ENCODE results near the gene EYA4.

The EYA4 gene

DNA sequence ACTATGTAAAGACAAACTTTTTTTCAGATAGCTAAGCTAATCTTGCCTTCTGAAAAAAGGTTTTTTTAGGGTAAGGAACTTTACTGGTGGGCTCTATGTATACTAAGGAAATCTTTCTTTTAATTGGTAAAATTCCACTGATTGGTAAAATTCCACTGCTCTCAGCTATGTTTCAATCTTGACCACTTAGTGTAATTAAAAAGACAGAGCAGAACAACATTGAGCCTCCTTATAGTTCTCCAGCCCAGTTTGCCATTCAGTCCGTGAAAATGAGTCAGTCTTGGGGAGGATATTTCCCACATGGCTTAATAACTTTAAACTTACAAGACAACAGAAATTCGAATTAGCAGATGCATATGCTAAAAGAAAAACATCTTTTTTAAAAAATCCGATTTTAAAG is 92.7 kb downstream of the EYA4 start:
- Histone ChIP-seq H3K4me1 (ENCODE audit: insufficient read depth, low read length) (no peaks in the 10 kb centered on the region), H3K36me3 (ENCODE audit: insufficient read depth, low read length) (no peaks in the 10 kb centered on the region), H3K9ac (ENCODE audit: low read depth, low read length) (no peak overlapping the region), H3K9me3 (ENCODE audit: control insufficient read depth, insufficient read depth, low read length) (no peaks in the 10 kb centered on the region)

GRCh38 chr6:133337308-133337707 is 96.2 kb downstream of the EYA4 start:
- Histone ChIP-seq H3K4me1 (ENCODE audit: insufficient read depth, low read length) (no peaks in the 10 kb centered on the region), H3K9ac (ENCODE audit: low read depth, low read length) (no peak overlapping the region), H3K9me3 (ENCODE audit: control insufficient read depth, insufficient read depth, low read length) (no peaks in the 10 kb centered on the region), H3K36me3 (ENCODE audit: insufficient read depth, low read length) (no peaks in the 10 kb centered on the region)

DNA sequence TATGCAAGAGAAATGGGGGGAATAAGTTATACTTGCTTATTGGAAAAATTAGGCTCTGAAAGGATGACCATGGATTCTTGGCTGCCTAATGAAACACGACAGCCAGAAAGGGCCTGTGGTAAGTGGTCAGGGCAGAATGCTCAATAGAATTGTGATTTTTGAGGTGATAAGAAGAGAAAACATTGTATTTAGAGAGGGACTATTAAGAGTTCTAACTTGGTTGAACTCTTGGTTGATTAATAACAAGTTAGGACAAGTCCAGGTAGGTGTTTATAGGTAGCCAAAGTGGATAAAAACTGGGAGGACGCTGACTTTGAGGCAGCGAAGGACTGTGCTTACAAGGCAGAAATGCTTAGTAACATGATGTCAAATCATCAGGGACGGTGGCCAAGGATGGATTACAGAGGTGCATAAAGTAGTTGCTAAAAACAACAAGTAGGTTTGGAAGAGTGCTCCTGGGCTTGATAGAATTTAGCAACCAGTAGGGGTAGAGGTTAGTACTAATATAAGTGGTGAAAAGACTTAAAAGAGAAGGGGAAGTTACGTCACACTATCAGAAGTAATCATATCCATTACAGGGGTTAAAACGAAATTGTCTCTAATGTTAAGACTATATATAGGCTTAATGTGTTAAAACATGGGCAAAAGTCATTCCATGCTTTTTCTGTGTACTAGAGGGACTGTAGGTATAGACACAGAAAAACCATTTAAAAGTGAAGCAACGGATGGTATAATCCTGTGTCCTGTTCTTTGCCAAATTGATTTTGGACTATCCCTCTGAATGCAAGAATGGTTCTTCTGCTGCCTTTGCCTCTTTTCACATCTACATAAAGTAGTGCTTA is 98.6 kb downstream of the EYA4 start:
- H3K4me1 ChIP-seq (ENCODE audit: insufficient read depth, low read length): no peaks in the 10 kb centered on the region
- H3K9me3 ChIP-seq (ENCODE audit: control insufficient read depth, insufficient read depth, low read length): no peaks in the 10 kb centered on the region
- no peaks in the 10 kb centered on the region for H3K36me3 ChIP-seq (ENCODE audit: insufficient read depth, low read length)
- H3K9ac ChIP-seq (ENCODE audit: low read depth, low read length): no peak overlapping the region

GRCh38 chr6:133340557-133340956 is 99.4 kb downstream of the EYA4 start:
- H3K9me3 ChIP-seq (ENCODE audit: control insufficient read depth, insufficient read depth, low read length): no peaks in the 10 kb centered on the region
- H3K4me1 ChIP-seq (ENCODE audit: insufficient read depth, low read length): no peaks in the 10 kb centered on the region
- no peaks in the 10 kb centered on the region for H3K36me3 ChIP-seq (ENCODE audit: insufficient read depth, low read length)
- no peak overlapping the region for H3K9ac ChIP-seq (ENCODE audit: low read depth, low read length)

- no peaks in the 10 kb centered on the region for H3K36me3 ChIP-seq (ENCODE audit: insufficient read depth, low read length)
- no peaks in the 10 kb centered on the region for H3K9me3 ChIP-seq (ENCODE audit: control insufficient read depth, insufficient read depth, low read length)
- H3K4me1 ChIP-seq (ENCODE audit: insufficient read depth, low read length): no peaks in the 10 kb centered on the region
Measured at GRCh38 chr6:133341607-133342158, 100.5 kb downstream of the EYA4 start.

GRCh38 chr6:133343220-133343619 is 102.1 kb downstream of the EYA4 start:
- Histone ChIP-seq H3K9me3 (ENCODE audit: control insufficient read depth, insufficient read depth, low read length) (no peaks in the 10 kb centered on the region), H3K9ac (ENCODE audit: low read depth, low read length) (no peak overlapping the region), H3K4me1 (ENCODE audit: insufficient read depth, low read length) (no peaks in the 10 kb centered on the region), H3K36me3 (ENCODE audit: insufficient read depth, low read length) (no peaks in the 10 kb centered on the region)

More at GRCh38 chr6:133341607-133342158, 100.5 kb downstream of the EYA4 start:
- H3K9ac ChIP-seq (ENCODE audit: low read depth, low read length): no peak overlapping the region

- no peaks in the 10 kb centered on the region for H3K36me3 ChIP-seq (ENCODE audit: insufficient read depth, low read length)
- H3K9ac ChIP-seq (ENCODE audit: low read depth, low read length): no peak overlapping the region
- H3K4me1 ChIP-seq (ENCODE audit: insufficient read depth, low read length): no peaks in the 10 kb centered on the region
- no peaks in the 10 kb centered on the region for H3K9me3 ChIP-seq (ENCODE audit: control insufficient read depth, insufficient read depth, low read length)
Measured at GRCh38 chr6:133348846-133349245, 107.7 kb downstream of the EYA4 start.

- Histone ChIP-seq H3K9me3 (ENCODE audit: control insufficient read depth, insufficient read depth, low read length) (no peaks in the 10 kb centered on the region), H3K4me1 (ENCODE audit: insufficient read depth, low read length) (no peaks in the 10 kb centered on the region), H3K9ac (ENCODE audit: low read depth, low read length) (no peak overlapping the region), H3K36me3 (ENCODE audit: insufficient read depth, low read length) (no peaks in the 10 kb centered on the region)
Measured at GRCh38 chr6:133350928-133351327, 109.8 kb downstream of the EYA4 start.

DNA sequence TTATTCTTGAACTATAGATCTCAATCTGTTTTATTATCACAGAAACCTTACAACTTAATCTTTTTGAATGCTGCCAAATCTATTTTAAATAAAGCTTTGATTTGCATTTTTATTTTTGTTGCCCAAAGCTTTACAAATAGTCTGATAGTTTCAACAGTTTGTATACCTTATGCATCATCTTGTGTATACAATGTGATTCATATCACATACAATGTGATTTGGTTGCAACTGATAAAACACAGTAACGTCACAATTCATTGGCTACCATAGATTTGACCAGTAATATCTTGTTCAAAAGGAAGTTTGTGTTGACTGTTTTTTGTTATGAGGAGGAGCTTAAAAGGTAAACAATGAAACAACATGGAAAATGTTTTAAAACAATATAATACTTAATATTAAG is 110.9 kb downstream of the EYA4 start:
- H3K9me3 ChIP-seq (ENCODE audit: control insufficient read depth, insufficient read depth, low read length): no peaks in the 10 kb centered on the region
- H3K9ac ChIP-seq (ENCODE audit: low read depth, low read length): no peak overlapping the region
- no peaks in the 10 kb centered on the region for H3K4me1 ChIP-seq (ENCODE audit: insufficient read depth, low read length)
- H3K36me3 ChIP-seq (ENCODE audit: insufficient read depth, low read length): no peaks in the 10 kb centered on the region

GRCh38 chr6:133353061-133353460 is 111.9 kb downstream of the EYA4 start:
- Histone ChIP-seq H3K4me1 (ENCODE audit: insufficient read depth, low read length) (no peaks in the 10 kb centered on the region), H3K9ac (ENCODE audit: low read depth, low read length) (no peak overlapping the region), H3K36me3 (ENCODE audit: insufficient read depth, low read length) (no peaks in the 10 kb centered on the region), H3K9me3 (ENCODE audit: control insufficient read depth, insufficient read depth, low read length) (no peaks in the 10 kb centered on the region)

DNA sequence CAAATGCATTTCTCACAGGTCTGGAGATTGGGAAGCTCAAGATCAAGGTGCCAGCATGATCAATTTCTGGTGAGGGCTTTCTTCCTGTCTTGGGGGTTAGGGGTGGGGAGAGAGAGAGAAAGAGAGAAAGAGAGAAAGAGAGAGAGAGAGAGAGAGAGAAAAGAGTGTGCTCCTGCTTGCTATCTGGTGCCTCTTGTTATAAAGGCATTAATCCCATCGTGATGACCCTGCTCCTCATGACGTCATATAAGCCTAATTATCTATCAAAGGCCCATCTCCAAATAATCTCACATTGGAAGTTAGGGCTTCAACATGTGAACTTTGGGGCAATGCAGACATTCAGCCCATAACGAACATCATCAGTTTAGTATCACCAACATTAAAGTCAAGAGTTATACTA is 114.8 kb downstream of the EYA4 start:
- Histone ChIP-seq H3K9me3 (ENCODE audit: control insufficient read depth, insufficient read depth, low read length) (no peaks in the 10 kb centered on the region), H3K9ac (ENCODE audit: low read depth, low read length) (no peak overlapping the region), H3K4me1 (ENCODE audit: insufficient read depth, low read length) (no peaks in the 10 kb centered on the region), H3K36me3 (ENCODE audit: insufficient read depth, low read length) (no peaks in the 10 kb centered on the region)

- Histone ChIP-seq H3K4me1 (ENCODE audit: insufficient read depth, low read length) (no peaks in the 10 kb centered on the region), H3K9ac (ENCODE audit: low read depth, low read length) (no peak overlapping the region), H3K9me3 (ENCODE audit: control insufficient read depth, insufficient read depth, low read length) (no peaks in the 10 kb centered on the region), H3K36me3 (ENCODE audit: insufficient read depth, low read length) (no peaks in the 10 kb centered on the region)
Measured at GRCh38 chr6:133358574-133359150, 117.5 kb downstream of the EYA4 start.

- Histone ChIP-seq H3K36me3 (ENCODE audit: insufficient read depth, low read length) (no peaks in the 10 kb centered on the region), H3K9me3 (ENCODE audit: control insufficient read depth, insufficient read depth, low read length) (no peaks in the 10 kb centered on the region), H3K4me1 (ENCODE audit: insufficient read depth, low read length) (0 out of 2 replicates have a peak, but pooled peaks cover 3% of the 10 kb centered on the region), H3K9ac (ENCODE audit: low read depth, low read length) (no peak overlapping the region)
Measured at GRCh38 chr6:133359256-133359655, 118.1 kb downstream of the EYA4 start.

DNA sequence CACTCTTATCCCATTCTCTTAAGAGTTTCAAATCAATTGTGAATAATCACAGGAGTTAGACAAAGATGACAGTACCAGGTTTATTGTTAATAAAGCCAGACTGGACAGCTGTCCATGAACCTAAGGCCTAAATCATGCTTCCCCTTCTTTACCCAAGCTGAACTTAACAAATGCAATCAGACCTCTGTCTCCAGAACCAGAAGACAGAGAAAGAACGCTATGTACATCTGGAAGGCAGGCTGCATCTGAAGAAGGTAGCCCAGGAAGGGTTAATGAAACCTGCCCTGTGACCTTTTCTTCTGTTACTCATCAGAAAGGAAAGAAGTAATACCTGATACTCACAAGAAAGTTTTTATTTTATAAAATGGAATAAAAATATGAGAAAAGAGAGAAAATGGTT is 118.6 kb downstream of the EYA4 start:
- no peaks in the 10 kb centered on the region for H3K36me3 ChIP-seq (ENCODE audit: insufficient read depth, low read length)
- H3K9ac ChIP-seq (ENCODE audit: low read depth, low read length): no peak overlapping the region
- H3K9me3 ChIP-seq (ENCODE audit: control insufficient read depth, insufficient read depth, low read length): no peaks in the 10 kb centered on the region
- H3K4me1 ChIP-seq (ENCODE audit: insufficient read depth, low read length): 0 out of 2 replicates have a peak, but pooled peaks cover 3% of the 10 kb centered on the region

GRCh38 chr6:133360194-133360593 is 119.0 kb downstream of the EYA4 start:
- Histone ChIP-seq H3K4me1 (ENCODE audit: insufficient read depth, low read length) (0 out of 2 replicates have a peak, but pooled peaks cover 3% of the 10 kb centered on the region), H3K9me3 (ENCODE audit: control insufficient read depth, insufficient read depth, low read length) (no peaks in the 10 kb centered on the region), H3K36me3 (ENCODE audit: insufficient read depth, low read length) (no peaks in the 10 kb centered on the region), H3K9ac (ENCODE audit: low read depth, low read length) (no peak overlapping the region)
